Measurements from ENCODE around the gene DKC1. TPM values are rescaled to one million over a fixed set of nuclear protein-coding genes. Genes with fewer than 3 reads are reported as not detected.

Gene DKC1
- total and polyA plus RNA-seq, 2 experiments from 2014 or later = 120 to 165 TPM

- Histone ChIP-seq H3F3A (replicated peaks; ENCODE audit: low read depth) (0 out of 2 replicates have a peak, but pooled peaks cover 4% of the 10 kb centered on the region), H3K79me2 (replicated peaks; ENCODE audit: insufficient read depth) (no peaks in the 10 kb centered on the region), H3K4me1 (ENCODE audit: insufficient read depth) (peaks cover 12% of the 10 kb centered on the region; the same call in 1 of the 2 replicates), H4K20me1 (replicated peaks; ENCODE audit: insufficient read depth) (no peaks in the 10 kb centered on the region), H3K36me3 (ENCODE audit: insufficient read depth) (no peaks in the 10 kb centered on the region), H3K4me3 (no peak overlapping the region), H2AFZ (no peak overlapping the region), H3K27me3 (ENCODE audit: insufficient read depth) (no peaks in the 10 kb centered on the region), H3K9me2 (ENCODE audit: insufficient read depth) (no peaks in the 10 kb centered on the region), H3K4me2 (no peak overlapping the region), H3K27ac (ENCODE audit: low read depth) (peak overlapping the region; percentile 82)
- peaks cover 15% of the 10 kb centered on the region for H3K36me3 Mint-ChIP-seq (ENCODE audit: low read depth)
- H3K9me3 Mint-ChIP-seq = peaks cover 12% of the 10 kb centered on the region
- TF ChIP-seq CREB1 (CRISPR knock-in tag; IDR thresholded peaks at IDR 0.05; ENCODE audit: low read depth) (no peak), EZH2 (IDR thresholded peaks at IDR 0.05; ENCODE audit: low read depth, unreplicated experiment) (no peak), ZNF114 (CRISPR knock-in tag; IDR thresholded peaks at IDR 0.05) (no peak), POLR2AphosphoS5 (IDR thresholded peaks at IDR 0.05; ENCODE audit: low read depth) (no peak), REST (IDR thresholded peaks at IDR 0.05; ENCODE audit: unreplicated experiment) (no peak), NANOG (IDR thresholded peaks at IDR 0.05; ENCODE audit: borderline replicate concordance) (no peak), CTCF (conservative IDR thresholded peaks at IDR 0.05; ENCODE audit: low read depth in 2 of 2) (no peak), STAT1 (IDR thresholded peaks at IDR 0.05; ENCODE audit: unreplicated experiment) (no peak), ETS1 (IDR thresholded peaks at IDR 0.05) (no peak), ZNF331 (CRISPR knock-in tag; IDR thresholded peaks at IDR 0.05; ENCODE audit: low read depth) (no peak), EZH2phosphoT487 (IDR thresholded peaks at IDR 0.05; ENCODE audit: unreplicated experiment) (no peak), JUNB (IDR thresholded peaks at IDR 0.05; ENCODE audit: unreplicated experiment) (no peak), ZNF462 (CRISPR knock-in tag; IDR thresholded peaks at IDR 0.05) (no peak)
- H3K4me3 Mint-ChIP-seq = peak overlapping the region; percentile 22; the same call in 1 of the 3 replicates
- ATAC-seq (no peak), DNase-seq (ENCODE audit: low spot score) (peak; percentile 28)
- peaks cover 36% of the 10 kb centered on the region for H3K4me1 Mint-ChIP-seq
- peaks cover 4% of the 10 kb centered on the region for H3K27me3 Mint-ChIP-seq (ENCODE audit: insufficient read depth, low read depth, poor library complexity)
- peak overlapping the region; percentile 90 for H3K27ac Mint-ChIP-seq
Observed at GRCh38 chrX:154822029-154822428, 59.4 kb downstream of the DKC1 start.

All from GM23338 (cell line).